NCI-H510A treated with DMSO at 0.1 percent for 48 hours (cell line): Measurements from ENCODE around the gene VCAN.

ENCODE experiments used
- DNase-seq: peaks from one replicate; lab custom pipeline; 2025; lab: John Stamatoyannopoulos, UW

The VCAN gene

DNA sequence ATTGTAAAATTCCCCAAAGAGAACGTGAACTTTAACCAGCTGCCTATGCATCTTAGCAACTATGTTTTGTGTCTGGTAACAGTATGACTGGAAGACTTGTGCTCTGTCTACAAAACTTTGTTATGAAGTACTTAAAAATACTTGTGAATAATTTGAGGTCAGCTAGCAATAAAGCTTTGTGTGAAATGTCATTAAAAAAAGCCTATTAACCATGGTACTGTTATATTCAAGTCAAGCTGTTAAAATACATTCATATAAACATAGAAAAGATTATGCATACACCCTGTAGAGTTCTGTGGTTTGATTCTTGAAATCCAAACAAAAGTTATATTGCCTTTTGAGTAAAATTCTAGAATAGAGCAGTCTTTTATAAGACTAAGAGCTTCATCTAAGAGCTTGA is 60.1 kb downstream of the VCAN start:
- no peak for DNase-seq

DNA sequence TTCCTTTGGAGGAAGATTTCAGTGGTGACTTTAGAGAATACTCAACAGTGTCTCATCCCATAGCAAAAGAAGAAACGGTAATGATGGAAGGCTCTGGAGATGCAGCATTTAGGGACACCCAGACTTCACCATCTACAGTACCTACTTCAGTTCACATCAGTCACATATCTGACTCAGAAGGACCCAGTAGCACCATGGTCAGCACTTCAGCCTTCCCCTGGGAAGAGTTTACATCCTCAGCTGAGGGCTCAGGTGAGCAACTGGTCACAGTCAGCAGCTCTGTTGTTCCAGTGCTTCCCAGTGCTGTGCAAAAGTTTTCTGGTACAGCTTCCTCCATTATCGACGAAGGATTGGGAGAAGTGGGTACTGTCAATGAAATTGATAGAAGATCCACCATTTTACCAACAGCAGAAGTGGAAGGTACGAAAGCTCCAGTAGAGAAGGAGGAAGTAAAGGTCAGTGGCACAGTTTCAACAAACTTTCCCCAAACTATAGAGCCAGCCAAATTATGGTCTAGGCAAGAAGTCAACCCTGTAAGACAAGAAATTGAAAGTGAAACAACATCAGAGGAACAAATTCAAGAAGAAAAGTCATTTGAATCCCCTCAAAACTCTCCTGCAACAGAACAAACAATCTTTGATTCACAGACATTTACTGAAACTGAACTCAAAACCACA is 67.4 kb downstream of the VCAN start:
- DNase-seq: no peak

DNA sequence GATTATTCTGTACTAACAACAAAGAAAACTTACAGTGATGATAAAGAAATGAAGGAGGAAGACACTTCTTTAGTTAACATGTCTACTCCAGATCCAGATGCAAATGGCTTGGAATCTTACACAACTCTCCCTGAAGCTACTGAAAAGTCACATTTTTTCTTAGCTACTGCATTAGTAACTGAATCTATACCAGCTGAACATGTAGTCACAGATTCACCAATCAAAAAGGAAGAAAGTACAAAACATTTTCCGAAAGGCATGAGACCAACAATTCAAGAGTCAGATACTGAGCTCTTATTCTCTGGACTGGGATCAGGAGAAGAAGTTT is 67.9 kb downstream of the VCAN start:
- DNase-seq: no peak

DNA sequence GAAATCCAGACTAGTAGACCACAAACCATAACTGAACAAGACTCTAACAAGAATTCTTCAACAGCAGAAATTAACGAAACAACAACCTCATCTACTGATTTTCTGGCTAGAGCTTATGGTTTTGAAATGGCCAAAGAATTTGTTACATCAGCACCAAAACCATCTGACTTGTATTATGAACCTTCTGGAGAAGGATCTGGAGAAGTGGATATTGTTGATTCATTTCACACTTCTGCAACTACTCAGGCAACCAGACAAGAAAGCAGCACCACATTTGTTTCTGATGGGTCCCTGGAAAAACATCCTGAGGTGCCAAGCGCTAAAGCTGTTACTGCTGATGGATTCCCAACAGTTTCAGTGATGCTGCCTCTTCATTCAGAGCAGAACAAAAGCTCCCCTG is 68.6 kb downstream of the VCAN start:
- no peak for DNase-seq

DNA sequence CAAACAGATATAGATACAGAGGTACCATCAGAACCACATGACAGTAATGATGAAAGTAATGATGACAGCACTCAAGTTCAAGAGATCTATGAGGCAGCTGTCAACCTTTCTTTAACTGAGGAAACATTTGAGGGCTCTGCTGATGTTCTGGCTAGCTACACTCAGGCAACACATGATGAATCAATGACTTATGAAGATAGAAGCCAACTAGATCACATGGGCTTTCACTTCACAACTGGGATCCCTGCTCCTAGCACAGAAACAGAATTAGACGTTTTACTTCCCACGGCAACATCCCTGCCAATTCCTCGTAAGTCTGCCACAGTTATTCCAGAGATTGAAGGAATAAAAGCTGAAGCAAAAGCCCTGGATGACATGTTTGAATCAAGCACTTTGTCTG is 69.2 kb downstream of the VCAN start:
- DNase-seq: no peak

DNA sequence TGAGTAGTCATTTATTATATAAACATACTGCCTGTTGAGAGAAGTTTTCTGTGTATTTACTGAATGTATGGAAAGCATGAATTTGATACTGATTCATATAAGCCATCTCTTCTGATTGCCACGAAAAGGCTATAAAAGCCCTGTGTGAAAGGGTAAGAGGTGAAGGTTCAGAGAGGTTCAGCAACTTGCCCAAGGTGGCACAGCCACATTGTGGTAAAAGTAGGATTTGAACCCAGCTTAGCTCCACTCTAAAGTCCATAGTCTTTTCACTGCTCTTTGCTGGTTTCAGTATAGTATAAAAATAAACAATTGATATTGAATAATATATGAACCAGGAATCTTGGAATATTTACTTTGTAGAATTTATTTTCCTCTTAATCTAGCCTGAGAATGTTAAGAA is 71.3 kb downstream of the VCAN start:
- no peak for DNase-seq

DNA sequence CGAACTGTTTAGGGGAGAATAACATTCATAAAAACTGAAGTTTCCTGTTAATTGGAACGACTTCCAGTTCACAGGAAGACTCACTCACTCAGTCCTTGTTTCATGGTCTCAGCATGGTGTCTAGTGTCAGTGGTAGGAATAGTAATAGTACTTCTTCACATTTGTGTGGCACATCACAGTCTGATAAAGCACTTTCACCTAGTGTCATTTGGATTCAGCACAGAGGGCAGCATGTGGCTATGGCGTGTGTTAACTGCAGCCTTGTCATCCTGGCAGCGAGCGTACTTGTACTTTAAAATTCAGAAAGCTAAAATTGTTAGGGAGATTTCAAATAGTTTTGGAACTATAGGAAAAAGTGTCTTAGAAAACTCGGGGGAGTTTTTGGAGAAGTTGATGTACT is 72.4 kb downstream of the VCAN start:
- DNase-seq: no peak

DNA sequence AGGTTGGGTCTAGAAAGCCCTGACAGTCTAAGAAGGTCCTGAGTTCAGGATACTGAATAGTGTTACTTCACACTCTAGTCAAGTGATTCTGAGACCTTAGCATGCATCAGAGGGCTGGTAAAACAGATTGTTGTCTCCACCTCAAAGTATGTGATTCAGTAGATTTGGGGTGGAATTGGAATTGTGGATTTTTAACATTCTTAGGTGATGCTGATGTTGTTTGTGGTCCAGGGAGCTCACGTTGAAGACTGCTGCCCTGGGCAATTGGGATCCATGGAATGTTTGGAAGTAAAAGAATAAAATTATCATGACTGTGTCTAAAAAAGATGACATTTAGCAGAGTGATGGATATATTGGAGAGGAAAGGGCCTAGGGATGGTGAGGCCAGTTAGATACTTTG is 75.6 kb downstream of the VCAN start:
- no peak for DNase-seq

DNA sequence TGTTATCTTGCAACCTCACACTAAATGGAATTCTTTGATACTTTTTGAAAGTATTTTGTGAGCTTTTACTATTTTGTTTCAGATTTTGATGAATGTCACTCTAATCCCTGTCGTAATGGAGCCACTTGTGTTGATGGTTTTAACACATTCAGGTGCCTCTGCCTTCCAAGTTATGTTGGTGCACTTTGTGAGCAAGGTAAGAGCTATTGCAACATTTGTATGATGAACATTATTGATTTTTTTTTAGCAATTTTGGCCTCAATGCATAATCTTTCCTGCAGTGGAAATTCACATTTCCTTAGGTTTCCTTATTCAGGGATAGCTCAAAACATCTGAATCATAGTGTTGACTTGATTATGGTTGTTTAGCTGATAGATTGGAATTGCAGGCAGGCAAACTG is 76.3 kb downstream of the VCAN start:
- DNase-seq: no peak

DNA sequence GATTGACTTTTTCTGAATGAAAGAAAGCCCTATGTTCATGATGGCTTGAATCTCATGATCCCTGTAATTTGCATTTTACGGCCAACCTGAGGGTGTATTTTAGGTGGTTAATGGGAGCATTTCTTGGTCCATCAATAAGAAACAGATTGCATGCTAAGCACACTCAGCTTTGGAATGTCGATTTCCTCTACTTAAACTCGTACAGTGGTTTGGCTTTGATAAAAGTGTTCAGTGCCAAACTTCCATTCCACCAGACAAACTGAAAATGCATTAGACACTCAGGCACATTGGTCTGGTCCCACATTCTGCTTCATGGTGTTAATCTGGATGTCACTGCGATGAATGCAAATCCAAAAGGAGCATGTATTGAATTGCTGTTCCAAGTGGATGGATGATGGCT is 77.0 kb downstream of the VCAN start:
- no peak for DNase-seq

DNA sequence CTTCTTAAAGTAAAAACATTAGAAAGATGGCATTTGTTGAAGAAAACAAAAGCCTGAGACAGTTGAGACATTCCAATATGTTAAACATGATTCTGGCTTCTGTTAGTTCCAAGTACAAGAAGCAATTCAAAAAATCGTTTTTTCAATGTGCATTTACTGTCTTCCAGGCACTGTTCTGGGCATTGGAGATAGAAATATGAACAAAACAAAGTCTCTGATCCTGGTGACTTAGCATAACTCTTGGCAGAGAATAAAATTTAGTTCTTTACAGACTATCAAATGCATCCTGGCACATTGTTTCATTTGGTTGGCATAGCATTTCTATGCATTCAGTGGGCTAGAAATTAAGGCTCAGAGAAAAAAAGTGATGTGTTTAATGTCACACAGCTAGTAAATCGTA is 77.5 kb downstream of the VCAN start:
- no peak for DNase-seq

DNA sequence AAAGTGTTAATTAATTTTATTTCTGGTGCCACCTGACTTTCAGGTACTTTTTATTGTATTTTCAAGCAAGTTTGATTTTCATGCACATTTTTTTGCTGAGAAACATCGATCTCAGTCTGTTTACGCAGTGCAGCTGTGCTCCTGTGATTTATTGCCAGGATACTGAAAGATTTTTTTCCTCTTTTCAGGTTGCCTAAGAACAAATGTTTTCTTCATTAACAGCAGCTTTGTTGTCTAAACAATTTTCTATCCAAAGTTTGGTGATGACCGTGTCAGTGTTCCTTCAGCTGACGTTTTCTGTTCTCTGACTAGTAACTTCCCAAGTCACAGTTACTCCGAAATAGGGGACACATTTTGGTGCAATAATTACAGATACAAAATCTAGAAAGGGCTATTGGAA is 78.1 kb downstream of the VCAN start:
- DNase-seq: no peak

DNA sequence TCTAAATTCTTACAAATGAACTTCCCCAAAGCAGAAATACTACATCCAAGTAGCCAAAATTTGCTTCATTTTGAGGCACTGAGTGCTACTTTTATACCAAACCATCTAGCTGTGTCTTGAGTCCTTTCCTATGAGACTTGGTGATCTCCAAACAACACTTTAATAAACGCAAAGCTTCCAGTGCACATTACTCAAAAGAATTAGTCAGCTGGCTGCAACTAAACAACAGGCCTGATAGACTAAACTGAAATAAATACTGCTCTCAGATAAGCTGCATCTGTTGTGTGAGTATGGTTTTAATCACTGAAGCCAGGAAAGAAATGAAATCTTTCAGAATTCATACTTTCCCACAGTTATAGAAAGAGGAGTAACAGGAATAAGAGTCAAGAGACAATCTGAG is 80.3 kb downstream of the VCAN start:
- DNase-seq: no peak

DNA sequence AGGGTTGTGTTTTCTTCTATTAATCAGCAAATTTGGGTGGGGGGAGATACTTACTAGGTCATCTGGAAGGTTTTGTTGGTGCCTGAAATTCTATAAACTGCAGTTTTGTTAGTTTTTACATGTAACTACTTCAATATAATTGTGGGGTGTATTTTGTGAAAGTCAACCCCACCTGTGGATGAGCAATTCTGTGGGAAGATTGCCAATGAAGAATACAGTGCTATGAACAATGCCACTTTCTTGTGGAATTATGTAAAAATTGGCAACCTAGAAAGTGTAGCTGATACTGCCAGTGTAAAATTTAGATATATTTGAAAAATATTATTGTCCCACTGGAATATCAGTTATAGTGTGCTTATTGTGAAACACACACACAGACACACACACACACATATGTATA is 80.7 kb downstream of the VCAN start:
- DNase-seq: no peak

DNA sequence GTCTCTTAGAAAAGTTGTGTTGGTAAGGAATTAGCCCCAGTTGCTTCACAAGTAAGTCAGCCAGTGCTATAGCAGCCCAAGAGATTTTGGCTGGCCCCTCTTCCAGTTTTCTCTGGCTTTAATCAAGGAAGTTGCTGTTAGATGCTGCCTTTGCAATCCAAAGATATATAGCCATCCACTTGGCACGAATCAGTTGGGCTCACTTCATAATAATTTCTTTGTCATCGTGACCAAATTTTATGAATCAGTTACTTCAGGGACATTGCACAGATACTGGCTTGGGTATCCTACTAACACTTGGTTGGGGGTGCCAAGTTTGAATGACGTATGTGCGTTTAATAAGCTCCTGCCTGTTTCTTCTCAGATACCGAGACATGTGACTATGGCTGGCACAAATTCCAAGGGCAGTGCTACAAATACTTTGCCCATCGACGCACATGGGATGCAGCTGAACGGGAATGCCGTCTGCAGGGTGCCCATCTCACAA is 81.5 kb downstream of the VCAN start:
- DNase-seq: no peak

DNA sequence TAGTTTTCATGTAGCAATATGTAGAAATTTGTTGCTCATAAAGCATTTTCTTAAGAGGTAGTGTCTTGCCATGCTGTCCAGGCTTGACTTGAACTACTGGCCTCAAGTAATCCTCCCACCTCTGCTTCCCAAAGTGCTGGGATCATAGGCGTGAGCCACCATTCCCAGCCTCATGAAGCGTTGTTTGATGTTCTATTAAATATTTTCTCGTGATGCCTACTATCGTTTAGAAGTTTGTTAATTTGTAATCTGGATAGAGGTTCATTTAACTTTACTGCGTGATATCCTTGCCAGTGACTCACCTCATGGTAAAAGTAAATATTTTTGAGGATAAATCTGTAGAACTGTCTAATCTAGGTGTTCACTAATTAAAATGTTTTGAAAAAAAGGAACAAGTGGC is 82.6 kb downstream of the VCAN start:
- DNase-seq: no peak

DNA sequence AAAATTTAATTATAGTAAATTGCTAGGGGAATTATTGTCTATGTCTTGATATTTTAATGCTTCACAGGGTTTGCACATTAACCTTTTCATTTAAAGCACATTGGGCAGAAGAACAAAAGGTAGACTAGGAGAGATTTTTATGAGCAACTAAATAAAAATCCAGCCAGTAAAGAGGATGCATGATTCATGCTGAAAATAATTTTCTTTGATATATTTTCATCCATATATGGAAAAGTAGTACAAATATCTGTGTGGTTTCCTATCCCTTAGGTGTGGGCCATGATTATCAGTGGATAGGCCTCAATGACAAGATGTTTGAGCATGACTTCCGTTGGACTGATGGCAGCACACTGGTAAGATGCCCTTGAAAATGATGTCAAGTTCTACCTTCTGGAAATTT is 83.1 kb downstream of the VCAN start:
- no peak for DNase-seq

DNA sequence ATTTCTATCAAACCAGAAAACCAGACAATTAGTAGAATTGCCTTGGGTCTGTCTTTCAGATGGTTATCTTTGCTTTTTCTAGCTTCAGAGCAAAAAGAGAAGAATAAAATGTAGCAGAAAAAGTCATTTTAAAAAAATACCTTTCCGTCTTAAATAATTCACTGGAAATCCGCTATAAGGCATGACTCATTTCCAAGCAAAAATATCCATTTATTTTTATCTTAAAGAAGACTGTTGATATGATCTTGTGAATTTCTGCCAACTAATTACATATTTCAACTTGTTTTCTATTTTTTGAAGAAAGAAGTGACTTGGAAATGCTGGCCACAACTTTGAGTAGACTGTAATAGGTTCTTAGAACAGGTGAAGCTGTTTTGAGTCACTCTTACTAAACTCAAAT is 83.7 kb downstream of the VCAN start:
- no peak for DNase-seq

DNA sequence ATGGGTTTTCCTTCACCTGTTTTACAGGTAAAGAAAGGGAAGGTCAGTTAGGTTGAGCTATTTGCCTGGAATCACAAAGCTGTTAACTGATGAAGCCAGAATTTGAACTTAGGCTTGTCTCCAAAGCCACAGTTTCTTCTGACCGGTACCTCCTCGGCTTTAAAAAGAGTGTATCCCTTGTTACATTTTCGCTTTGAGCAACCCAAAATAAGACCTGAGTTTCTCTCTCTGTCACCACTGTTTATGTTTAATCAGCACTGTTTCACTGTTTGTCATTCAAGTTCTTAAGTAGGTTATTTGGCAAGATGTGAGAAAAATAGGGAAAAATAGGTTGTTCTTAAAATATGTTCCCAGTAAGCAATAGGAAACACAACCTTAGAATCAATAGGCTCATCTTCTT is 84.6 kb downstream of the VCAN start:
- no peak for DNase-seq

DNA sequence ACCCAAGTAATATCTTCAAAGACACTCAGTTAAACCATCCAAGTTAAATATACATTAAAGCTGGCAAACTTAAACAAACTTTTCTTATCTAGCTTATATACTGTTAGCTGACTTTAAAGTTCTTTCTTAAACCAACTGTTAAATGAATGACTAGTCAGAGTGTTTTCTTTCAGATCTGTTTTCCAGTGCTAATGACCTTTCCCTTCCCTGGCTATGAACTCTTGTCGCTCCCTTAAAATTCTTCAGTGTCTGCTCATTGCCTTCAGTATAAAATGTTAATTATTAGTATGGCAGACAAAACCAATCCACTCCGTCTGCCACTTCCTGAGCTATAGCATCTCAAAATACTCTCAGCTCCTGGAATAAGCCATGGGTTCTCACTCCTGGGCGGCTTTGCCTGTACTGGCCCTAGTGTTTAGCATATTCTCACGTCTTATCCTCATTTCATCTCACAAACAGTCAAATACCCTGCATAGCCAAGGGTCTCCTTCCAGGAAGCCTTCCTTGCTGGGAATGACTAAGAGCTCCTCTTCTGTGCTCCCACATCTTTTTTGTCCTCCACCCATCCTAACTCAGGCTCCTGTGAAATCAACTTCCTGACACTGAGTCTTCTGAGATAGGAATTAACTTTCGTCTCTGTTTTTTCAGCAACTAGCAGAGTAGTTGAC is 87.7 kb downstream of the VCAN start:
- no peak for DNase-seq

DNA sequence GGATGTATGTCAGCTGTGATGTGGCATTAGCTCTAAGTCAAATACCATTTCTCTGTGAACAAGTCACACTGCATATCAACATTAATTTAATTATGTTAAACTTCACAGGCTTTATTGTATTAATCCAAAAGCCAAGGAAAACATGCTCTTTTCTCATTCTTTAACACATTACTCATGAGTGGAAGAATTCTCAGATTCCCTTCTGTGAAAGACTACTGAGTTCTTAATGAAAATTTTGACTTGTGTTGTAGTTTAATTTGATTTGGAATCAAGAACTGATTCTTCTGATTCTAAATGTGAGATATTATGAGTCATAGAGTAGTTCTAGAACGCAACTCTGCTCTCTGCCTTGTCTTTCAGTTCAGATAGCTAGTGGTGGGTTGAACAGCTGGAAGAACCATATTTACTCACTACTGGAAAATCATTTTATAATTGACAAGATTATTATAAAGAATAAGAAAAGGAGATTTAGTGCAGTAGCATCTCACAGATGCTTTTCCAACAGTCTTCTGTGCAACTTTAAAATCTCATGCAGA is 90.6 kb downstream of the VCAN start:
- DNase-seq: no peak

DNA sequence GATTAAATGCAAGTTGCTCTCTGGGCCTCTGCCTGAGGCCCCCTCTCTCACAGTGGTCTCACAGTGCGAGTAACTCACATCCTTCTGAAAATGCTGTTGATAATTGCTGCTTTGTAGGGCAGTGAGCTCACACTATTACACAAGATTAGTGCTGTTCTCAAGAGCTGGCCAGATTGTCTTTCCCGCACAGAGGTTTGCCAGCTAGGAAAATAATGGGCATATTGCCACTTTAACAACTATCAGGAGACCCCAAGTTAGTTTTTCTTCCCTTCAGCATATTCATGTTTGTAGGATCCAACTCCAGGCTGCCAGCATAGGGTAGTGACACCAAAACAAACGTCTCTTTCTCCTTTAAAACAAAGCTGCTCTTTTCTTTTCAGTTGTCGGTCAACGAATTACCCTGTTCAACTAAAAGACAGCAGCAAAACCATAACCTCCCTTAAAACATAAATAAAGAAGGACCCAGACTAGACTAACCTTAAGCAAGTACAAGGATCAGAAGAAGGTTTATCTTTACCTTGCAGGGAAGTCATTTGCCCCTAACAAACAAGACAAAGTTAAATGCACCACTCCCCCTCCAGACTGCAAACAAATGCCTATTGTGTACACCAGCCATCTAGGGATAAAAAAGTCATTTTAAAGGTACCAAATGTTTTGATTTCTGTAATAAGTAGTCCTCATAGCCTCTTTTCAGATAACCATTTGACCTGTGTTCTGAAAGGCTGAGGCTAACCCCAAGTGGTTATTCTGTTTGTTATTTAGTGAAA is 91.4 kb downstream of the VCAN start:
- DNase-seq: no peak

DNA sequence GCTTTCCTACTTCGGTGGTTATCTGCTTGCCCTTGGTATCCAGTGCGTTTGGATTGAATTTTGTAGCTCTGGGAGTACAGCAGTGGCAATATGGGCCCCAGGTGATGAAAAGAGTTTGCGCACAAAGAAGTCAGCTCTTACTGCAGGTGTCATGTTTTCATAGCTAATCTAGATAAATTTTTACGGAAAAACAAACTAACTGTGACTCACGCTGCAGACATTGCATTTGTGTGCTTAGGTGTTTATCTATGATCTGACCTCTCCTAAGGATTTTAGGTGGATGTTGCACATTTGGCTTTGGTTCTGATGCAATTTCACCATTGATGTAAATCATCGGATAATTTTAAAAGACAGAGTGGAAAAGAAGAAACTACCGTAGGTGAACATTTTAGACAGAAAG is 92.1 kb downstream of the VCAN start:
- no peak for DNase-seq
